ENCODE data around the gene TMEM82.

DNA sequence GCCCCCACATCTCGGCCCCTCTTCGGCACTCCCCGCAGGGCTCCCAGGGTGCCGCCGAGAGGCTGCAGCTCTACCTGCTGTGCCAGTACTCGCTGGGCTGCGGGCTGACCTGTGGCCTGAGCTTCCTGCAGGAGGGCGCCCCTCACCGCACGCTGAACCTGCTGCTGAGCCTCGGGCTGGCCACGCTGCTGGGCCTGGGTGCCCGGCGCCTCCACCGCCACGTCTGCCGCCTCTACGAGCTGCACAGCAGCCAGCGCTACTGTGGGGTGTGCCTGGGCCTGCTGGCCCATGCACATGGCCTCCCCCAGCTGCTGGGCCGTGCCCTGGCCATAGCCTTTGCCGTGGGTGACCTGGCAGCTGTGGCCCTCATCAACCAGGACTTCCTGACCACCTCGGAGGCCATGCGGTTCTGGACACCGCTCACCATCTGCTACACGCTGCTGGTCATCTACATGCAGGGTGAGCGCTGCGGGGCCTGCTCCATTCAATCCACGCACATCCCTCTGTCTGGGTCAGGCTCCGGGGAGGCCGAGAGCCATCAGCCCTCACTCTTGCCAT, 1.9 kb downstream of the TMEM82 start:
- TF ChIP-seq ZNF384 (IDR thresholded peaks at IDR 0.05) (no peak), SUZ12 (IDR thresholded peaks at IDR 0.05) (no peak), BHLHE40 (IDR thresholded peaks at IDR 0.05; ENCODE audit: borderline replicate concordance) (no peak)

Measured in HEK293T (cell line).